WTC11 (cell line): ENCODE results near the gene PRKD1. TPM values are rescaled to one million over a fixed set of nuclear protein-coding genes. Genes with fewer than 3 reads are reported as not detected.

Experiments
- ATAC-seq: fragments of 200-7000 bp; cut with Tn5 transposase; 2 replicates; pipeline ENCODE4 v1.10.0; 2021; ENCODE audit warnings: mild to moderate bottlenecking, moderate library complexity
- CTCF ChIA-PET: fragments of 300-600 bp; sonication (Branson Sonifier 250); formaldehyde crosslinking; loops from one replicate; lab custom pipeline; 2021; ENCODE audit warnings: antibody characterized with exemption; lab: Charles Lee
- POLR2A ChIA-PET: fragments of 350-600 bp; sonication (Branson Sonifier 250); formaldehyde crosslinking; loops from one replicate; lab custom pipeline; 2021; ENCODE audit warnings: antibody characterized with exemption; lab: Charles Lee
- DNase-seq: peaks from one replicate; pipeline ENCODE4 v3.0.0; 2021; ENCODE audit warnings: low spot score
- H3K27ac Mint-ChIP-seq: 2 replicates; pipeline ENCODE4 v1.8.0; 2021; ENCODE audit warnings: mixed read lengths
- H3K27me3 Mint-ChIP-seq: 2 replicates; pipeline ENCODE4 v1.8.0; 2021; ENCODE audit warnings: low read depth, mild to moderate bottlenecking, moderate library complexity, mixed read lengths
- H3K36me3 Mint-ChIP-seq: 2 replicates; pipeline ENCODE4 v1.8.0; 2021; ENCODE audit warnings: mixed read lengths
- H3K4me1 Mint-ChIP-seq: 2 replicates; pipeline ENCODE4 v1.8.0; 2022; ENCODE audit warnings: mixed read lengths
- H3K4me3 Mint-ChIP-seq: 2 replicates; pipeline ENCODE4 v1.8.0; 2021; ENCODE audit warnings: mild to moderate bottlenecking, moderate library complexity, mixed read lengths
- H3K9me3 Mint-ChIP-seq: 2 replicates; pipeline ENCODE4 v1.8.0; 2021; ENCODE audit warnings: mixed read lengths
- ARID4B ChIP-seq: sonication (generic); formaldehyde crosslinking; IDR thresholded peaks from 2 replicates; pipeline ENCODE4 v1.8.0; 2023; ENCODE audit warnings: missing genetic modification reagents, mild to moderate bottlenecking, borderline replicate concordance
- ATF3 ChIP-seq: sonication (generic); formaldehyde crosslinking; conservative IDR thresholded peaks from 2 replicates; pipeline ENCODE4 v1.8.1; 2022; ENCODE audit warnings: mild to moderate bottlenecking, missing genetic modification reagents
- CBFB ChIP-seq: sonication (generic); formaldehyde crosslinking; IDR thresholded peaks from 2 replicates; pipeline ENCODE4 v1.8.1; 2022; ENCODE audit warnings: mild to moderate bottlenecking, low read depth, missing genetic modification reagents
- CTCF ChIP-seq: fragments of 200-600 bp; IDR thresholded peaks from 2 replicates; pipeline ENCODE4 v1.8.0; 2022; ENCODE audit warnings: antibody characterized with exemption
- FOXP1 ChIP-seq: sonication (generic); formaldehyde crosslinking; IDR thresholded peaks from 2 replicates; pipeline ENCODE4 v1.8.0; 2022; ENCODE audit warnings: missing genetic modification reagents, mild to moderate bottlenecking, moderate library complexity, borderline replicate concordance
- GRHL2 ChIP-seq: fragments of 250-450 bp; sonication (Bioruptor Pico); IDR thresholded peaks from 2 replicates; pipeline ENCODE4 v1.8.0; 2022; ENCODE audit warnings: mild to moderate bottlenecking, moderate library complexity; ENCODE audit not compliant: insufficient replicate concordance, severe bottlenecking
- IRF2 ChIP-seq: sonication (generic); formaldehyde crosslinking; IDR thresholded peaks from 2 replicates; pipeline ENCODE4 v1.8.0; 2022; ENCODE audit warnings: low read depth, missing genetic modification reagents, borderline replicate concordance
- JUN ChIP-seq: sonication (generic); formaldehyde crosslinking; IDR thresholded peaks from 2 replicates; pipeline ENCODE4 v1.8.0; 2023; ENCODE audit warnings: mild to moderate bottlenecking, missing genetic modification reagents
- MAX ChIP-seq: sonication (generic); formaldehyde crosslinking; IDR thresholded peaks from 2 replicates; pipeline ENCODE4 v1.8.0; 2022; ENCODE audit warnings: mild to moderate bottlenecking, missing genetic modification reagents
- MLX ChIP-seq: sonication (generic); formaldehyde crosslinking; IDR thresholded peaks from 2 replicates; pipeline ENCODE4 v1.8.1; 2023; ENCODE audit warnings: mild to moderate bottlenecking, missing genetic modification reagents, moderate library complexity
- RORB ChIP-seq: fragments of 250-450 bp; sonication (Bioruptor Pico); IDR thresholded peaks from 2 replicates; pipeline ENCODE4 v1.9.0; 2021; ENCODE audit warnings: mild to moderate bottlenecking
- SOX15 ChIP-seq: fragments of 250-450 bp; sonication (Bioruptor Pico); IDR thresholded peaks from 2 replicates; pipeline ENCODE4 v1.9.0; 2021; ENCODE audit warnings: mild to moderate bottlenecking
- TEAD4 ChIP-seq: sonication (generic); formaldehyde crosslinking; IDR thresholded peaks from 2 replicates; pipeline ENCODE4 v1.8.0; 2022; ENCODE audit warnings: mild to moderate bottlenecking, missing genetic modification reagents
- ZNF121 ChIP-seq: sonication (generic); formaldehyde crosslinking; IDR thresholded peaks from 2 replicates; pipeline ENCODE4 v1.8.0; 2023; ENCODE audit warnings: missing genetic modification reagents
- ZNF232 ChIP-seq: sonication (generic); formaldehyde crosslinking; IDR thresholded peaks from 2 replicates; pipeline ENCODE4 v1.8.0; 2022; ENCODE audit warnings: mild to moderate bottlenecking, missing genetic modification reagents
- ZNF263 ChIP-seq: sonication (generic); formaldehyde crosslinking; IDR thresholded peaks from 2 replicates; pipeline ENCODE4 v1.8.1; 2022; ENCODE audit warnings: low read depth, mild to moderate bottlenecking, moderate library complexity, missing genetic modification reagents
- ZNF532 ChIP-seq: fragments of 250-450 bp; sonication (Bioruptor Pico); IDR thresholded peaks from 2 replicates; pipeline ENCODE4 v1.9.0; 2021; ENCODE audit warnings: mild to moderate bottlenecking, borderline replicate concordance
- total RNA-seq: library from RNA; stranded (reverse); gene quantifications from 3 replicates; pipeline ENCODE4 v1.2.3, GENCODE V29; 2021

PRKD1 gene
- total RNA-seq, 1 experiment from 2014 or later, result 7.6 TPM

- H3K27ac Mint-ChIP-seq, result no peak overlapping the region
- no peaks in the 10 kb centered on the region for H3K36me3 Mint-ChIP-seq
- CTCF ChIA-PET, result no interaction called here
- no peaks in the 10 kb centered on the region for H3K9me3 Mint-ChIP-seq
- DNase-seq (no peak), ATAC-seq (no peak)
- POLR2A ChIA-PET, result no interaction called here
- H3K4me3 Mint-ChIP-seq, result no peak overlapping the region
- H3K27me3 Mint-ChIP-seq, result no peaks in the 10 kb centered on the region
- peaks cover 5% of the 10 kb centered on the region; the same call in 1 of the 2 replicates for H3K4me1 Mint-ChIP-seq
- TF ChIP-seq ATF3 (CRISPR knock-in tag) (no peak), FOXP1 (CRISPR knock-in tag) (no peak), ZNF532 (CRISPR knock-in tag) (no peak), SOX15 (no peak), ZNF232 (no peak), JUN (CRISPR knock-in tag) (no peak), ZNF121 (no peak), CTCF (no peak)
- TF ChIP-seq, all 79 proteins: peak for 0
Observed at GRCh38 chr14:29681316-29681715, 246.3 kb downstream of the PRKD1 start.

GRCh38 chr14:29674566-29675285, 252.9 kb downstream of the PRKD1 start:
- H3K27ac Mint-ChIP-seq, result no peak overlapping the region
- ATAC-seq (no peak), DNase-seq (no peak)
- TF ChIP-seq RORB (CRISPR knock-in tag) (no peak), CBFB (CRISPR knock-in tag) (no peak), MLX (no peak), ARID4B (no peak), IRF2 (CRISPR knock-in tag) (no peak), ZNF263 (CRISPR knock-in tag) (no peak), TEAD4 (CRISPR knock-in tag) (no peak), MAX (CRISPR knock-in tag) (no peak), SOX15 (no peak), GRHL2 (CRISPR knock-in tag) (no peak)
- H3K4me1 Mint-ChIP-seq, result peaks cover 19% of the 10 kb centered on the region
- ChIA-PET CTCF (interaction anchor here (1.1 kb wide), 1 partner anchor 82 kb away, joined by 3 read pairs; no protein-coding TSS in a partner anchor), POLR2A (interaction anchor here (0.6 kb wide), 1 partner anchor 56 kb away, joined by 3 read pairs; no protein-coding TSS in a partner anchor)
- H3K27me3 Mint-ChIP-seq, result no peaks in the 10 kb centered on the region
- H3K9me3 Mint-ChIP-seq, result no peaks in the 10 kb centered on the region
- no peaks in the 10 kb centered on the region for H3K36me3 Mint-ChIP-seq
- no peak overlapping the region for H3K4me3 Mint-ChIP-seq
